HG03439 (cell line): ENCODE results near the gene WNT2B.

Experiments used
- ATAC-seq: cut with Tn5 transposase; IDR thresholded peaks from one replicate; pipeline ENCODE4 v1.9.1; 2021; ENCODE audit warnings: mild to moderate bottlenecking, moderate library complexity; ENCODE audit not compliant: unreplicated experiment

Gene WNT2B

GRCh38 chr1:112524986-112525385, 16.2 kb downstream of the WNT2B start:
- no peak for ATAC-seq

GRCh38 chr1:112527266-112528010, 18.7 kb downstream of the WNT2B start:
- ATAC-seq, result no peak

- ATAC-seq, result no peak
Measured at GRCh38 chr1:112528076-112528475, 19.3 kb downstream of the WNT2B start.

GRCh38 chr1:112529301-112529700, 20.5 kb downstream of the WNT2B start:
- no peak for ATAC-seq

GRCh38 chr1:112530832-112531231, 22.1 kb downstream of the WNT2B start:
- no peak for ATAC-seq

GRCh38 chr1:112532064-112532463, 23.3 kb downstream of the WNT2B start:
- no peak for ATAC-seq

- no peak for ATAC-seq
Measured at GRCh38 chr1:112533029-112533428, 24.3 kb downstream of the WNT2B start.

GRCh38 chr1:112536561-112536960, 27.8 kb downstream of the WNT2B start:
- no peak for ATAC-seq

- no peak for ATAC-seq
Measured at GRCh38 chr1:112537456-112537855, 28.7 kb downstream of the WNT2B start.

GRCh38 chr1:112538883-112539282, 30.1 kb downstream of the WNT2B start:
- ATAC-seq, result no peak

- no peak for ATAC-seq
Measured at GRCh38 chr1:112540226-112540794, 31.5 kb downstream of the WNT2B start.

GRCh38 chr1:112541299-112541698, 32.5 kb downstream of the WNT2B start:
- no peak for ATAC-seq

GRCh38 chr1:112542206-112542973, 33.6 kb downstream of the WNT2B start:
- no peak for ATAC-seq

- ATAC-seq, result no peak
Measured at GRCh38 chr1:112544011-112544688, 35.4 kb downstream of the WNT2B start.

- no peak for ATAC-seq
Measured at GRCh38 chr1:112544751-112545150, 36.0 kb downstream of the WNT2B start.

- ATAC-seq, result no peak
Measured at GRCh38 chr1:112546076-112546475, 37.3 kb downstream of the WNT2B start.

GRCh38 chr1:112548547-112548946, 39.8 kb downstream of the WNT2B start:
- no peak for ATAC-seq

GRCh38 chr1:112549590-112549989, 40.8 kb downstream of the WNT2B start:
- no peak for ATAC-seq

GRCh38 chr1:112554411-112554810, 45.6 kb downstream of the WNT2B start:
- no peak for ATAC-seq

GRCh38 chr1:112557385-112557784, 48.6 kb downstream of the WNT2B start:
- no peak for ATAC-seq

GRCh38 chr1:112558634-112559033, 49.9 kb downstream of the WNT2B start:
- no peak for ATAC-seq
